GM19193 (cell line): ENCODE results near the gene PHLPP2.

ENCODE experiments used
- POLR2A ChIP-seq: IDR thresholded peaks from 4 replicates; pipeline ENCODE4 v1.6.1; 2011; ENCODE audit not compliant: insufficient read depth, insufficient read length; ENCODE audit errors: extremely low read depth

Gene PHLPP2

GRCh38 chr16:71689901-71690300, 34.6 kb downstream of the PHLPP2 start:
- TF ChIP-seq POLR2A = no peak

- TF ChIP-seq POLR2A = no peak
Observed at GRCh38 chr16:71687861-71688260, 36.6 kb downstream of the PHLPP2 start.

- no peak for TF ChIP-seq POLR2A
Observed at GRCh38 chr16:71681360-71681759, 43.1 kb downstream of the PHLPP2 start.

- no peak for TF ChIP-seq POLR2A
Observed at GRCh38 chr16:71676236-71676635, 48.3 kb downstream of the PHLPP2 start.

GRCh38 chr16:71675380-71675779, 49.1 kb downstream of the PHLPP2 start:
- no peak for TF ChIP-seq POLR2A

GRCh38 chr16:71674229-71674628, 50.3 kb downstream of the PHLPP2 start:
- TF ChIP-seq POLR2A = no peak

- no peak for TF ChIP-seq POLR2A
Observed at GRCh38 chr16:71673582-71673973, 50.9 kb downstream of the PHLPP2 start.

GRCh38 chr16:71672803-71673581, 51.5 kb downstream of the PHLPP2 start:
- no peak for TF ChIP-seq POLR2A

GRCh38 chr16:71672125-71672524, 52.4 kb downstream of the PHLPP2 start:
- no peak for TF ChIP-seq POLR2A

GRCh38 chr16:71671165-71671564, 53.3 kb downstream of the PHLPP2 start:
- no peak for TF ChIP-seq POLR2A

GRCh38 chr16:71670537-71670936, 54.0 kb downstream of the PHLPP2 start:
- TF ChIP-seq POLR2A = no peak

GRCh38 chr16:71669926-71670536, 54.5 kb downstream of the PHLPP2 start:
- TF ChIP-seq POLR2A = no peak

GRCh38 chr16:71666928-71667707, 57.4 kb downstream of the PHLPP2 start:
- no peak for TF ChIP-seq POLR2A

- TF ChIP-seq POLR2A = no peak
Observed at GRCh38 chr16:71666264-71666663, 58.2 kb downstream of the PHLPP2 start.

GRCh38 chr16:71659471-71659870, 65.0 kb downstream of the PHLPP2 start:
- no peak for TF ChIP-seq POLR2A
